ENCODE measurements around the gene TEX36. TPM values are rescaled to one million over a fixed set of nuclear protein-coding genes. Genes with fewer than 3 reads are reported as not detected.

Gene TEX36
- total and polyA plus RNA-seq, 9 of the 15 experiments (the other 6 are each of a cell fraction or from before 2014, with no cell fraction given): 0.10 to 0.82 (median 0.15) TPM; not detected in 6

DNA sequence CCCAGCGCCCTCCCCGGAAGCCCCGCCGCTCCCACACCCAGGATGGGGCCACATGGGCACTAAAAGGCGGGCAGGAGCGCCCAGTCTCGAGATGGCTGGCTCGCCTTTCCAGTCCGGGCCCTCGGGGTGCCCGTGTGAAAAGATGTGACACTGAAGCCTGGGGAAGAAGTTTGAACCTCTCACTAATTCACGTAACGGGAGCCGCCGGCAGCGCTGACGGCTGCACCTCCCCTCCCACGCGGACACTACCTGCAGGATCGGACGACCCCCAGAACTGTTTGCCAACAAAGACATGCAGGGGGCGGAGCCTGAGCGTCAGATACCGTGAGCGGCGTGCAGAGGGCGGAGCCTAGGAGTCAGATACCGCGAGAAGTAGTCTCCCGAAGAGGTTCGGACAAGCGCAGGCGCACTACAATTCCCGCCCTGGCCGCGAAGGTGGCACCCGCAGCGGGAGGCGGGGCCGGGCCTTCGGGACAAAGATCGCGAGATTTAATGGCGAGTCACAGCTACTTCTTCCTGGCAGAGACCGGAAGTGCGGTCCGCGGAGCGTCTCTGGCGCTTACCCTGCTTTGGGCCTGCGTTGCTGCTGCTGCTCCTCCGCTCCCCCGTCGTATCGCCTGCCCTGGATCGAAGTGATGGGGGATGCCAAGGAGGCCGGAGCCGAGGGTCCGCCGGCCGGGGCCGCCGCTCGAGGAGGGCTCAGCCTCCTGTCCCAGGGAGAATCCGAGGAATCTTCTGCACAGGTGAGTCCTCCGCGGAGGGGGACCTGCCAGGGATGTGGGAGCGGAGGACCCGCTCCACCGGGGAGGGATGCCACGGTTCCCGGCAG lies 36.4 kb upstream of the TEX36 start, which contains the start of gene EDRF1 (continued):
- no peak for TF ChIP-seq CC2D1A (IDR thresholded peaks at IDR 0.05)
- TF ChIP-seq SOX6 (IDR thresholded peaks at IDR 0.05): 0 out of 2 replicates have a peak, but pooled peaks have one; percentile 5
- TF ChIP-seq RBM17 (IDR thresholded peaks at IDR 0.05; ENCODE audit: borderline replicate concordance, low read depth, low read length): no peak
- no peak for TF ChIP-seq ZNF764 (CRISPR knock-in tag; IDR thresholded peaks at IDR 0.05; ENCODE audit: low read depth)
- no peak for TF ChIP-seq NCOA2 (IDR thresholded peaks at IDR 0.05; ENCODE audit: partially characterized antibody in 2 of 2)
- peak; percentile 21 to 61; a peak in 3 of 4 replicates for TF ChIP-seq MAZ (CRISPR knock-in tag; conservative IDR thresholded peaks at IDR 0.05 in 1 of 2, IDR thresholded peaks at IDR 0.05 in 1 of 2)
- TF ChIP-seq MEF2D (tag; conservative IDR thresholded peaks at IDR 0.05; ENCODE audit: low read depth): no peak
- TF ChIP-seq, protein P1, sequence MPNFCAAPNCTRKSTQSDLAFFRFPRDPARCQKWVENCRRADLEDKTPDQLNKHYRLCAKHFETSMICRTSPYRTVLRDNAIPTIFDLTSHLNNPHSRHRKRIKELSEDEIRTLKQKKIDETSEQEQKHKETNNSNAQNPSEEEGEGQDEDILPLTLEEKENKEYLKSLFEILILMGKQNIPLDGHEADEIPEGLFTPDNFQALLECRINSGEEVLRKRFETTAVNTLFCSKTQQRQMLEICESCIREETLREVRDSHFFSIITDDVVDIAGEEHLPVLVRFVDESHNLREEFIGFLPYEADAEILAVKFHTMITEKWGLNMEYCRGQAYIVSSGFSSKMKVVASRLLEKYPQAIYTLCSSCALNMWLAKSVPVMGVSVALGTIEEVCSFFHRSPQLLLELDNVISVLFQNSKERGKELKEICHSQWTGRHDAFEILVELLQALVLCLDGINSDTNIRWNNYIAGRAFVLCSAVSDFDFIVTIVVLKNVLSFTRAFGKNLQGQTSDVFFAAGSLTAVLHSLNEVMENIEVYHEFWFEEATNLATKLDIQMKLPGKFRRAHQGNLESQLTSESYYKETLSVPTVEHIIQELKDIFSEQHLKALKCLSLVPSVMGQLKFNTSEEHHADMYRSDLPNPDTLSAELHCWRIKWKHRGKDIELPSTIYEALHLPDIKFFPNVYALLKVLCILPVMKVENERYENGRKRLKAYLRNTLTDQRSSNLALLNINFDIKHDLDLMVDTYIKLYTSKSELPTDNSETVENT (CRISPR knock-in tag; IDR thresholded peaks at IDR 0.05): no peak
- TF ChIP-seq ELF4 (CRISPR knock-in tag; IDR thresholded peaks at IDR 0.05): no peak
- TF ChIP-seq SRSF7 (optimal IDR thresholded peaks at IDR 0.05; ENCODE audit: low read depth, low read length): no peak
- TF ChIP-seq NFIX (CRISPR knock-in tag; IDR thresholded peaks at IDR 0.05; ENCODE audit: low read depth): no peak
- no peak for TF ChIP-seq GABPB2 (CRISPR knock-in tag; conservative IDR thresholded peaks at IDR 0.05)
- TF ChIP-seq RHOXF2B (CRISPR knock-in tag; conservative IDR thresholded peaks at IDR 0.05): no peak
- no peak for TF ChIP-seq NFXL1 (CRISPR knock-in tag; IDR thresholded peaks at IDR 0.05)
- TF ChIP-seq, protein P2, sequence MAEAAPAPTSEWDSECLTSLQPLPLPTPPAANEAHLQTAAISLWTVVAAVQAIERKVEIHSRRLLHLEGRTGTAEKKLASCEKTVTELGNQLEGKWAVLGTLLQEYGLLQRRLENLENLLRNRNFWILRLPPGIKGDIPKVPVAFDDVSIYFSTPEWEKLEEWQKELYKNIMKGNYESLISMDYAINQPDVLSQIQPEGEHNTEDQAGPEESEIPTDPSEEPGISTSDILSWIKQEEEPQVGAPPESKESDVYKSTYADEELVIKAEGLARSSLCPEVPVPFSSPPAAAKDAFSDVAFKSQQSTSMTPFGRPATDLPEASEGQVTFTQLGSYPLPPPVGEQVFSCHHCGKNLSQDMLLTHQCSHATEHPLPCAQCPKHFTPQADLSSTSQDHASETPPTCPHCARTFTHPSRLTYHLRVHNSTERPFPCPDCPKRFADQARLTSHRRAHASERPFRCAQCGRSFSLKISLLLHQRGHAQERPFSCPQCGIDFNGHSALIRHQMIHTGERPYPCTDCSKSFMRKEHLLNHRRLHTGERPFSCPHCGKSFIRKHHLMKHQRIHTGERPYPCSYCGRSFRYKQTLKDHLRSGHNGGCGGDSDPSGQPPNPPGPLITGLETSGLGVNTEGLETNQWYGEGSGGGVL (CRISPR knock-in tag; IDR thresholded peaks at IDR 0.05): no peak
- no peak for TF ChIP-seq SMAD3 (CRISPR knock-in tag; conservative IDR thresholded peaks at IDR 0.05)
- TF ChIP-seq TCF7L2 (IDR thresholded peaks at IDR 0.05; ENCODE audit: low read depth, low read length): no peak
- TF ChIP-seq KLF13 (tag; IDR thresholded peaks at IDR 0.05; ENCODE audit: borderline replicate concordance, low read depth): no peak
- no peak for TF ChIP-seq FOS (IDR thresholded peaks at IDR 0.05; ENCODE audit: extremely low read depth, insufficient read length)
